Kidney (tissue), 14 donors: Measurements from ENCODE around the gene JAKMIP1. TPM values are rescaled to one million over a fixed set of nuclear protein-coding genes. Genes with fewer than 3 reads are reported as not detected.
A peak's percentile ranks its signal among the peaks of the same experiment; 100 is the strongest.

ENCODE experiments used
- DNase-seq, 5 donors: peaks; one replicate each; pipeline ENCODE4 v3.0.0-alpha.2; 2013 to 2020
- FAIRE-seq: peaks from 2 replicates; lab custom pipeline; 2012; peaks lifted over from hg19 to GRCh38; lab: Jason Lieb, UNC
- H3K27ac ChIP-seq, 2 donors: one replicate each; pipeline ENCODE4 v1.7.0; 2013; ENCODE audit warnings: low read depth in 2 of 2, low read length in 2 of 2, inconsistent platforms in 1 of 2
- H3K27me3 ChIP-seq: one replicate; pipeline ENCODE4 v1.7.1; 2013; ENCODE audit warnings: low read length, inconsistent platforms; ENCODE audit not compliant: control insufficient read depth, insufficient read depth
- H3K36me3 ChIP-seq, 3 donors: one replicate each; pipeline versions ENCODE4 v1.7.0 to v1.7.1; 2013; ENCODE audit warnings: low read length in 3 of 3, control low read depth in 1 of 3, inconsistent platforms in 1 of 3; ENCODE audit not compliant: insufficient read depth in 3 of 3, control insufficient read depth in 2 of 3
- H3K4me1 ChIP-seq, 3 donors: one replicate each; pipeline versions ENCODE4 v1.7.0 to v1.7.1; 2013; ENCODE audit warnings: low read length in 3 of 3, inconsistent platforms in 1 of 3, low read depth in 1 of 3; ENCODE audit not compliant: control insufficient read depth in 2 of 3, insufficient read depth in 2 of 3
- H3K4me3 ChIP-seq, 3 donors: one replicate each; pipeline versions ENCODE4 v1.7.0 to v1.8.1; 2013; ENCODE audit warnings: low read length in 3 of 3, control low read depth in 1 of 3, inconsistent platforms in 1 of 3
- H3K9ac ChIP-seq, 3 donors: one replicate each; pipeline versions ENCODE4 v1.7.0 to v1.7.1; 2013; ENCODE audit warnings: low read length in 3 of 3, control low read depth in 1 of 3, inconsistent platforms in 1 of 3
- H3K9me3 ChIP-seq, 3 donors: one replicate each; pipeline versions ENCODE4 v1.7.0 to v1.7.1; 2013; ENCODE audit warnings: low read length in 3 of 3, control low read depth in 1 of 3, inconsistent platforms in 1 of 3; ENCODE audit not compliant: control insufficient read depth in 2 of 3, insufficient read depth in 1 of 3
- intact Hi-C: fragments of 100-400 bp; cut with DNase I; formaldehyde crosslinking; loops from one replicate; pipeline ENCODE4 v1.11.1; 2022
- polyA plus RNA-seq: library from polyadenylated mRNA; stranded (reverse); fragments of 350-450 nt; fragmentation: Illumina TruSeq; extraction: RNeasy Lipid Tissue Mini Kit (QIAGEN cat#74804); gene quantifications from one replicate; pipeline ENCODE4 v1.2.3, GENCODE V29; 2014; ENCODE audit warnings: low read depth, low replicate concordance; ENCODE audit not compliant: insufficient read depth
- total RNA-seq: library from RNA; stranded (reverse); fragmentation: NEBNext Ultra II Directional; extraction: Animal tissue kit (Norgen Biotek cat#: 25700); gene quantifications from one replicate; pipeline ENCODE4 v1.2.1, GENCODE V29; 2021
- TF ChIP-seq, protein P1 (sequence below): IDR thresholded peaks from 3 replicates; pipeline ENCODE4 v1.5.1; 2012; ENCODE audit warnings: mild to moderate bottlenecking, moderate library complexity, borderline replicate concordance; ENCODE audit not compliant: insufficient read depth; ENCODE audit errors: extremely low read depth
- donor health status: control.
- donor health status: control.
- donor health status: control.
- donor health status: control.
- donor health status: control.
- donor health status: DM: yes; HTN: yes; CAD: no.
- donor health status: Normal renal cell carcinoma (clear cell type).

The JAKMIP1 gene
- total and polyA plus RNA-seq, 2 donors from 2014 or later: 0.69 TPM; not detected in 1

DNA sequence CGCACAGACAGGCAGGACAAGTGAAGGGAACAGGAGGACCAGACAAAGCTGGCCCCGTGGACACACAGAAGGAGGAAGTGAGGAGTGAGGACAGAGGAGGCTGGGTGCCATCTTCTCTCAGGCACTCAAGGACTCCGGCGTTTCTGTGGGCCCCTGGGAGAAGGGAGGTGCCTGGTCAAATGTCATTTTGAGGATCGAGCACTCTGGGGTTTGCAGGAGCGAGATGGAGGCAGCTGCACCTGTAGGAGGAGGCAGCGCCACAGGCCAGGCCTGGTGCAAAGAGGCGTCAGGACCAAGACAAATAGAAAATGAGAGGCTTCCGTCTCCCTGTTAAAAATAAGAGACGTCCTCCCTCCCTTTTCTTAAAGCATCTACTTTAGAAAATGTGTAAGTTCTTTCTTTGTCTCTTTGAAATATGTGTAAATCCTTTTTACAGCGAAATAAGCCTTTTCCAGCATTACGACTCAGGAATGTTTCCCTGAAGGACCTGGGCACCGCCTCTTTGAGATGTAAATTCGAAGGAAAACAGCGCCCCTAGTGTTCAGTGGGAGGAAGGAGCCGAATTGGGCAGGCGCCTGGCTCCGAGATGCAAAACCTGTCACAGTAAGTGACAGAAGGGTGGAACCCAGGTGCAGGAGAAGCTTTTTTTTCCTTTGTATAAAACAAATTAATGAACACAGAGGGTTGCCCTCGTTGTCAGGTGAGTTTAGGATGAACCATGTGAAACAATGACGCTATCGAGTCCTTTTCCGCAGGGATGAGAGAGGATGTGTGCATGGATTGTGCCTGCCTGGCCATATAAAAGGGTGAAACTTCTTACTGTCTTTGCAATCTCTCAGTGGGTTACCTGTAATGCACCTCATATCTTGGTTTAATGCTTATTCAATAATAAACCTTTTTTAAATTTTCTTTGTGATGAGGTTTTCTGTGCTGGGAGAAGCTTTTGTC, 180.8 kb downstream of the JAKMIP1 start:
- TF ChIP-seq, protein P1, sequence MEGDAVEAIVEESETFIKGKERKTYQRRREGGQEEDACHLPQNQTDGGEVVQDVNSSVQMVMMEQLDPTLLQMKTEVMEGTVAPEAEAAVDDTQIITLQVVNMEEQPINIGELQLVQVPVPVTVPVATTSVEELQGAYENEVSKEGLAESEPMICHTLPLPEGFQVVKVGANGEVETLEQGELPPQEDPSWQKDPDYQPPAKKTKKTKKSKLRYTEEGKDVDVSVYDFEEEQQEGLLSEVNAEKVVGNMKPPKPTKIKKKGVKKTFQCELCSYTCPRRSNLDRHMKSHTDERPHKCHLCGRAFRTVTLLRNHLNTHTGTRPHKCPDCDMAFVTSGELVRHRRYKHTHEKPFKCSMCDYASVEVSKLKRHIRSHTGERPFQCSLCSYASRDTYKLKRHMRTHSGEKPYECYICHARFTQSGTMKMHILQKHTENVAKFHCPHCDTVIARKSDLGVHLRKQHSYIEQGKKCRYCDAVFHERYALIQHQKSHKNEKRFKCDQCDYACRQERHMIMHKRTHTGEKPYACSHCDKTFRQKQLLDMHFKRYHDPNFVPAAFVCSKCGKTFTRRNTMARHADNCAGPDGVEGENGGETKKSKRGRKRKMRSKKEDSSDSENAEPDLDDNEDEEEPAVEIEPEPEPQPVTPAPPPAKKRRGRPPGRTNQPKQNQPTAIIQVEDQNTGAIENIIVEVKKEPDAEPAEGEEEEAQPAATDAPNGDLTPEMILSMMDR: peak; percentile 89
- Histone ChIP-seq H3K9ac (no peak overlapping the region), H3K4me1 (no peaks in the 10 kb centered on the region), H3K36me3 (no peaks in the 10 kb centered on the region), H3K4me3 (no peak overlapping the region), H3K27me3 (no peaks in the 10 kb centered on the region), H3K27ac (no peak overlapping the region), H3K9me3 (no peaks in the 10 kb centered on the region)
- DNase-seq (peak; percentile 60 to 82 (median 64)), FAIRE-seq (peak; percentile 21)
- intact Hi-C loops: no loop called here

DNA sequence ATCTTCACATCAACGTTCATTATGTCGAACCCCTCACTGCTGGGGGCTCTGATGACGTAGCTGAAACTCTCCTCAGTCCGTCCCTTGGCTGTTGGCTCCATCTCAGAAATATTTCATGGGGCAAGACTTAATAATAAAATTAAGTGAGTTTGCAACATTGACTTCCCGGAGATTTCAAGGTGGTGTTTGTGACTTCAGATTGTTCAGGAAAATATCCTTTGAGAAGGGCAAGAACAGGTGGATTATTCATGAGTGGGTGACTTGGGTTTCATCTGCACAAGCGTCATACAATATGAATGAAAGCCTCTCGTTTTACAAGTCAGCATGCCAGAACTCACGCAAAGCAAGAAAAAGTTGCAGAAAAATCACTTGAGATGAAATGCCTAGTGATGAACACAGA, 182.0 kb downstream of the JAKMIP1 start, which contains the start of gene C4orf50:
Gene C4orf50 (minus strand): TSS at position 101 of the 400 bp plus-strand sequence.
- H3K9me3 ChIP-seq: no peaks in the 10 kb centered on the region
- no peaks in the 10 kb centered on the region for H3K36me3 ChIP-seq
- H3K27me3 ChIP-seq: no peaks in the 10 kb centered on the region
- no peak for FAIRE-seq
- intact Hi-C loops: no loop called here
- H3K9ac ChIP-seq: no peak within 1 kb of the TSS
- H3K27ac ChIP-seq: no peak within 1 kb of the TSS
- TF ChIP-seq, protein P1: no peak
- H3K4me1 ChIP-seq: no peaks in the 10 kb centered on the region
- no peak within 1 kb of the TSS for H3K4me3 ChIP-seq
- DNase-seq: no peak

GRCh38 chr4:6017800-6018199, 182.5 kb downstream of the JAKMIP1 start:
- Histone ChIP-seq H3K9ac (no peak overlapping the region), H3K27me3 (no peaks in the 10 kb centered on the region), H3K4me3 (no peak overlapping the region), H3K36me3 (no peaks in the 10 kb centered on the region), H3K4me1 (no peaks in the 10 kb centered on the region), H3K9me3 (no peaks in the 10 kb centered on the region), H3K27ac (no peak overlapping the region)
- TF ChIP-seq, protein P1: no peak
- intact Hi-C loops: no loop called here
- FAIRE-seq (no peak), DNase-seq (peak in 1 of 5 donors; percentile 37)
